PC-3 (cell line): ENCODE results near the gene CYP21A2. TPM values are rescaled to one million over a fixed set of nuclear protein-coding genes. Genes with fewer than 3 reads are reported as not detected.

ENCODE experiments used
- ATAC-seq: fragments of 200-7000 bp; cut with Tn5 transposase; 2 replicates; pipeline ENCODE4 v1.9.1; 2020; ENCODE audit warnings: mild to moderate bottlenecking, moderate library complexity
- BruUV-seq: library from RNA; stranded (reverse); fragments of 400-500 nt; replicated peaks from 2 replicates; lab custom pipeline; 2021; lab: Mats Ljungman, UMichigan
- CTCF ChIA-PET: fragments of 300-600 bp; sonication (Branson Sonifier 250); formaldehyde crosslinking; loops from one replicate; lab custom pipeline; 2022; ENCODE audit warnings: antibody characterized with exemption; lab: Charles Lee
- POLR2A ChIA-PET: fragments of 300-600 bp; sonication (Branson Sonifier 250); formaldehyde crosslinking; loops from one replicate; lab custom pipeline; 2022; ENCODE audit warnings: antibody characterized with exemption; ENCODE audit not compliant: unreplicated experiment; lab: Charles Lee
- DNase-seq: peaks from one replicate; pipeline ENCODE4 v3.0.0-alpha.2; 2015
- H2AFZ ChIP-seq: fragments of 300-600 bp; sonication (generic); 2 replicates; pipeline ENCODE4 v1.6.0; 2016; ENCODE audit warnings: antibody characterized with exemption, low read length
- H3F3A ChIP-seq: fragments of 300-600 bp; sonication (generic); one replicate; pipeline ENCODE4 v1.6.0; 2017; ENCODE audit warnings: antibody characterized with exemption, low read length, control low read depth, mild to moderate bottlenecking; ENCODE audit not compliant: unreplicated experiment
- H3K27ac ChIP-seq: fragments of 300-600 bp; sonication (generic); 2 replicates; pipeline ENCODE4 v1.5.1; 2016; ENCODE audit warnings: mild to moderate bottlenecking, low read length
- H3K27me3 ChIP-seq: fragments of 300-600 bp; sonication (generic); 2 replicates; pipeline ENCODE4 v1.6.1; 2016; ENCODE audit warnings: low read length, mixed read lengths
- H3K36me3 ChIP-seq: fragments of 300-600 bp; sonication (generic); 2 replicates; pipeline ENCODE4 v1.6.1; 2016; ENCODE audit warnings: low read depth, mixed run types, low read length, mixed read lengths
- H3K4me1 ChIP-seq: fragments of 300-600 bp; sonication (generic); 2 replicates; pipeline ENCODE4 v1.5.1; 2016; ENCODE audit warnings: low read length; ENCODE audit not compliant: insufficient read depth
- H3K4me2 ChIP-seq: fragments of 300-600 bp; sonication (generic); 2 replicates; pipeline ENCODE4 v1.6.0; 2016; ENCODE audit warnings: low read length
- H3K4me3 ChIP-seq: fragments of 300-600 bp; sonication (generic); 2 replicates; pipeline ENCODE4 v1.5.1; 2016; ENCODE audit warnings: mild to moderate bottlenecking, low read length, mixed read lengths
- H3K79me2 ChIP-seq: fragments of 300-600 bp; sonication (generic); 2 replicates; pipeline ENCODE4 v1.6.1; 2017; ENCODE audit warnings: low read length, mixed read lengths
- H3K9ac ChIP-seq: fragments of 300-600 bp; sonication (generic); 2 replicates; pipeline ENCODE4 v1.6.0; 2016; ENCODE audit warnings: mild to moderate bottlenecking, low read length
- H3K9me2 ChIP-seq: fragments of 300-600 bp; sonication (generic); replicated peaks from 2 replicates; pipeline ENCODE4 v1.6.1; 2016; ENCODE audit warnings: mixed run types, low read length, mixed read lengths
- H3K9me3 ChIP-seq: fragments of 300-600 bp; sonication (generic); 2 replicates; pipeline ENCODE4 v1.6.1; 2016; ENCODE audit warnings: low read length, mixed read lengths
- H4K20me1 ChIP-seq: fragments of 300-600 bp; sonication (generic); 2 replicates; pipeline ENCODE4 v1.6.1; 2016; ENCODE audit warnings: low read length, mixed read lengths
- EZH2 ChIP-seq: fragments of 300-600 bp; sonication (generic); IDR thresholded peaks from one replicate; pipeline ENCODE4 v1.6.1; 2017; ENCODE audit warnings: antibody characterized with exemption, mild to moderate bottlenecking, low read length; ENCODE audit not compliant: unreplicated experiment
- EZH2phosphoT487 ChIP-seq: fragments of 300-600 bp; sonication (generic); IDR thresholded peaks from 2 replicates; pipeline ENCODE4 v1.6.1; 2018; ENCODE audit warnings: mild to moderate bottlenecking, antibody characterized with exemption, low read length, borderline replicate concordance
- intact Hi-C: fragments of 100-400 bp; cut with micrococcal nuclease; formaldehyde crosslinking; loops from 2 replicates; pipeline ENCODE4 v1.9.0; 2023
- total RNA-seq: library from RNA; depleted of rRNA; stranded (reverse); fragments of >200 nt; gene quantifications from 2 replicates; pipeline ENCODE4 v1.2.3, GENCODE V29; 2014
- TF ChIP-seq, protein P1 (sequence below): fragments of 300-600 bp; sonication (generic); conservative IDR thresholded peaks from 2 replicates; pipeline ENCODE4 v1.5.1; 2017; ENCODE audit warnings: antibody characterized with exemption, low read depth, mild to moderate bottlenecking, low read length

The CYP21A2 gene
- total RNA-seq, 1 experiment from 2014 or later, result not detected

DNA sequence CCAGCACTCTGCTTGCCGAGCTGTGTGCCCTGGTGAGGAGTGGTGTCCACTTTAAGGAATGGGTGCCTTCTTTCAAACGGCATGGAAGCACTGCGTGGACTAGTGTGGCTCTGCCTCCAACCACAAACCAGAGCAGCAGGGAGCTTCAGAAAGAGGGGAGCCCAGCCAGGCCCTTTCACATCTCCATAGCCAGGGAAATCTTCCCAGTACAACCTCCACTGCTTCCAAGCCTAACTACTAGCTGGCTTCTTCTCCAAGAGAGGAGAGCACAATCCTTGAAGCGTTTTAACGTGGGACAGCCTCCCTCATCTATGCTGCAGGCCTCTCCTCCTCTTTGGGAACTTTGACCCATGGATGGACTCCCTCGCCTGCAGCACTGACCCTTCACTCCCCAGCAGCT is 44.3 kb downstream of the CYP21A2 start:
- peaks cover 64% of the 10 kb centered on the region for H3K4me1 ChIP-seq

DNA sequence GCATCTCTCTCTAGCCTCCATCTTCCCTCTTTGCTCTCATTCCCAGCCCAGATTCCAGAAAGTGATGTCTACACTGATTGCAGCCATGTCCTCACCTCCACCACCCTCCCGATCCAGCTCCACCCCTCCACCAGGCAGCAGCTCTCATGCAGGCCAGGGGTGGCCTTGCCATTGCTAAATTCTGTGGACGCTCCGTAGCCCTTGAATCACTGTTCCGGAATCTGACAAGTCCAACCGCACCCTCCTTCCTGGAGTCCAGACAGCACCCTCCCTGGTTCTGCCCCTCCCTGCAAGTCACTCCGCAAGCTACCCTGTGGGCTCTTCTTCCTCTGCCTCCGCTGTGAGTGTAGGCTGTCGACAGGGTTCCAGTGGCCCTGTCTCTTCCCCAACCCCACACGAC is 44.7 kb downstream of the CYP21A2 start:
- Histone ChIP-seq H3K4me3 (peak overlapping the region; percentile 17; the same call in 1 of the 2 replicates), H3K36me3 (no peaks in the 10 kb centered on the region), H3F3A (no peaks in the 10 kb centered on the region), H4K20me1 (no peaks in the 10 kb centered on the region), H3K9me2 (no peaks in the 10 kb centered on the region), H3K27me3 (no peaks in the 10 kb centered on the region), H3K9me3 (no peaks in the 10 kb centered on the region), H3K9ac (0 out of 2 replicates have a peak overlapping the region, but pooled peaks have one; percentile 5), H3K4me2 (peak overlapping the region; percentile 71), H3K27ac (peak overlapping the region; percentile 73), H3K4me1 (peaks cover 64% of the 10 kb centered on the region), H3K79me2 (no peaks in the 10 kb centered on the region), H2AFZ (peak overlapping the region; percentile 51; the same call in 1 of the 2 replicates)
- peak; percentile 69 for ATAC-seq
- POLR2A ChIA-PET, result interaction anchor here (0.8 kb wide), 1 partner anchor 889 kb away, joined by 3 read pairs; no protein-coding TSS in a partner anchor
- peak; percentile 96 for DNase-seq
- CTCF ChIA-PET, result interaction anchor here (0.6 to 0.7 kb wide), 2 partner anchors 31 to 617 kb away, joined by 4 read pairs; no protein-coding TSS in a partner anchor
- no TSS peak for BruUV-seq
- intact Hi-C loops, result loop anchor here (10.0 kb wide), 1 partner anchor 108 kb away; the partner anchor contains the start of gene DXO
- TF ChIP-seq, protein P1, sequence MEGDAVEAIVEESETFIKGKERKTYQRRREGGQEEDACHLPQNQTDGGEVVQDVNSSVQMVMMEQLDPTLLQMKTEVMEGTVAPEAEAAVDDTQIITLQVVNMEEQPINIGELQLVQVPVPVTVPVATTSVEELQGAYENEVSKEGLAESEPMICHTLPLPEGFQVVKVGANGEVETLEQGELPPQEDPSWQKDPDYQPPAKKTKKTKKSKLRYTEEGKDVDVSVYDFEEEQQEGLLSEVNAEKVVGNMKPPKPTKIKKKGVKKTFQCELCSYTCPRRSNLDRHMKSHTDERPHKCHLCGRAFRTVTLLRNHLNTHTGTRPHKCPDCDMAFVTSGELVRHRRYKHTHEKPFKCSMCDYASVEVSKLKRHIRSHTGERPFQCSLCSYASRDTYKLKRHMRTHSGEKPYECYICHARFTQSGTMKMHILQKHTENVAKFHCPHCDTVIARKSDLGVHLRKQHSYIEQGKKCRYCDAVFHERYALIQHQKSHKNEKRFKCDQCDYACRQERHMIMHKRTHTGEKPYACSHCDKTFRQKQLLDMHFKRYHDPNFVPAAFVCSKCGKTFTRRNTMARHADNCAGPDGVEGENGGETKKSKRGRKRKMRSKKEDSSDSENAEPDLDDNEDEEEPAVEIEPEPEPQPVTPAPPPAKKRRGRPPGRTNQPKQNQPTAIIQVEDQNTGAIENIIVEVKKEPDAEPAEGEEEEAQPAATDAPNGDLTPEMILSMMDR, result no peak
- TF ChIP-seq EZH2phosphoT487 (no peak), EZH2 (no peak)

More for the DNA sequence above, 44.3 kb downstream of the CYP21A2 start:
- Histone ChIP-seq H3K9me3 (no peaks in the 10 kb centered on the region), H3F3A (no peaks in the 10 kb centered on the region), H3K9ac (no peak overlapping the region), H3K9me2 (no peaks in the 10 kb centered on the region), H3K36me3 (no peaks in the 10 kb centered on the region), H3K27ac (peak overlapping the region; percentile 73), H3K79me2 (no peaks in the 10 kb centered on the region), H3K4me2 (peak overlapping the region; percentile 71), H3K4me3 (no peak overlapping the region), H3K27me3 (no peaks in the 10 kb centered on the region), H4K20me1 (no peaks in the 10 kb centered on the region), H2AFZ (no peak overlapping the region)
- POLR2A ChIA-PET, result interaction anchor here (0.8 kb wide), 1 partner anchor 889 kb away, joined by 3 read pairs; no protein-coding TSS in a partner anchor
- BruUV-seq, result no TSS peak
- DNase-seq, result no peak
- CTCF ChIA-PET, result interaction anchor here (0.6 kb wide), 1 partner anchor 618 kb away, joined by 4 read pairs; no protein-coding TSS in a partner anchor
- no peak for ATAC-seq
- intact Hi-C loops, result loop anchor here (10.0 kb wide), 1 partner anchor 108 kb away; the partner anchor contains the start of gene DXO
- TF ChIP-seq EZH2phosphoT487, result no peak
- TF ChIP-seq EZH2, result no peak
- TF ChIP-seq, protein P1, result no peak
